NCI-H69 (cell line): ENCODE results near the gene TMEM212.
A peak's percentile ranks its signal among the peaks of the same experiment; 100 is the strongest.
"Not testable (repeated sequence)": the region's sequence is repeated elsewhere in the genome, so short reads cannot be mapped to it uniquely, and the experiment has no call there.

Source experiments
- DNase-seq: peaks from one replicate; lab custom pipeline; 2025; lab: John Stamatoyannopoulos, UW

TMEM212 gene

GRCh38 chr3:171813278-171813896 lies 29.8 kb upstream of the TMEM212 start:
- DNase-seq, result no peak

- no peak for DNase-seq
Measured at GRCh38 chr3:171813897-171814460, 29.2 kb upstream of the TMEM212 start.

GRCh38 chr3:171814662-171815061 lies 28.5 kb upstream of the TMEM212 start:
- DNase-seq, result not testable (repeated sequence)

GRCh38 chr3:171815973-171816595 lies 27.1 kb upstream of the TMEM212 start:
- no peak for DNase-seq

- no peak for DNase-seq
Measured at GRCh38 chr3:171817074-171817800, 25.9 kb upstream of the TMEM212 start.

GRCh38 chr3:171821044-171821443 lies 22.1 kb upstream of the TMEM212 start:
- DNase-seq, result no peak

- no peak for DNase-seq
Measured at GRCh38 chr3:171821778-171822358, 21.3 kb upstream of the TMEM212 start.

- no peak for DNase-seq
Measured at GRCh38 chr3:171822431-171823106, 20.6 kb upstream of the TMEM212 start.

GRCh38 chr3:171824116-171824515 lies 19.0 kb upstream of the TMEM212 start:
- DNase-seq, result no peak

GRCh38 chr3:171824824-171825221 lies 18.3 kb upstream of the TMEM212 start:
- peak; percentile 42 for DNase-seq

- no peak for DNase-seq
Measured at GRCh38 chr3:171825222-171825828, 17.8 kb upstream of the TMEM212 start.

GRCh38 chr3:171827385-171827784 lies 15.8 kb upstream of the TMEM212 start:
- no peak for DNase-seq

- DNase-seq, result no peak
Measured at GRCh38 chr3:171827836-171828458, 15.2 kb upstream of the TMEM212 start.

GRCh38 chr3:171828902-171829770 lies 14.0 kb upstream of the TMEM212 start:
- no peak for DNase-seq

- peak; percentile 92 for DNase-seq
Measured at GRCh38 chr3:171829841-171830517, 13.2 kb upstream of the TMEM212 start.

- no peak for DNase-seq
Measured at GRCh38 chr3:171830518-171830875, 12.7 kb upstream of the TMEM212 start.

GRCh38 chr3:171831936-171832335 lies 11.2 kb upstream of the TMEM212 start:
- DNase-seq, result no peak

- DNase-seq, result no peak
Measured at GRCh38 chr3:171832989-171833388, 10.2 kb upstream of the TMEM212 start.

GRCh38 chr3:171833789-171834460 lies 9.2 kb upstream of the TMEM212 start:
- peak; percentile 53 for DNase-seq
